HG03159 (cell line): Measurements from ENCODE around the gene KCTD3.

ENCODE experiments used
- ATAC-seq: cut with Tn5 transposase; IDR thresholded peaks from one replicate; pipeline ENCODE4 v1.9.1; 2021; ENCODE audit warnings: mild to moderate bottlenecking, moderate library complexity; ENCODE audit not compliant: unreplicated experiment

Gene KCTD3

DNA sequence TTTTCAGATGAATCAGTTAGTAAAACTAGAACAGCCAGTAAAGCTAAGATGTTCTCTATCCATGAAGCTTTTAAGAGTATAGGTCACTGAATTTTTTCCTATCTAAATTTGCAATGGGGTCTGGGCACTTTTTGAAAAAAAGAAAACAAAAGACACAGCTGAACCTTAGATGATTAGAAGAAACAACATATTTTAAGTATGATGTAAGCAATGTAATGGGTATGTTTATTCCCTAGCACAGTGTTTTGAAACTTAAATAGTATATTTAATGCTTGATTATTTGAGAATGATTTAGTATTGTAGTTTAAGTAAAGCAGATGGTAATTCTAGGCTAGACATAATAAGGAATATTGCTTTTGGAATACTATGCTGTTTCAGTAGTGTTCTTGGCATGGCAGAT is 36.2 kb downstream of the KCTD3 start:
- ATAC-seq = no peak

GRCh38 chr1:215605011-215605621 is 38.0 kb downstream of the KCTD3 start:
- no peak for ATAC-seq

- ATAC-seq = no peak
Measured at GRCh38 chr1:215606036-215606435, 38.9 kb downstream of the KCTD3 start.

DNA sequence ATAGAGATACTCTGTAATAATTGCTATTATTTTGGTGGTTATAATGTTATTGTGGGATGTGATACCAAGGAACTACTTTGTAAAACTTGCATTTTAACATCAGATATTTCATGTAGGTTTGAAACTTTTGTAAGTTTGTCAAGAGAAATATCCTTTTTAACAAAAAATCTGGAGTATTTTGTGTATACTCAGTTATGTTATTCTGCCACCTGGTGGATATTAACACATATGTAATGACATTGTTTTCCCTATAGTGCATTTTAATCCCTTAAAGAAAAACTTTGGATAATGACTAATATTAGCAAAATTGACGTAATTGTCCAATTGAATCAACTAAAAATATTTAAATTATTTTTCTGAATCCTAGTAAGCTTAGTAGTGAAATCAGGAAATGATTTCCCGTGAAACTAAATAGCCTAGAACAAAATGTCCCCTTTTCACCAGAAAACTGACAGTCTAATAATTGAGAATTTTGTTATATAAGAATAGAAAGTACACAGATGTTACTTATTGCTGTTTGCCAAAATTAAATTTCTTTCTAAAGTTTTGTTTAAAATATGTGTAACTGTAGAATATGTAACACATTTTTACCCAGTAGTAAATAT is 39.6 kb downstream of the KCTD3 start:
- ATAC-seq = no peak

DNA sequence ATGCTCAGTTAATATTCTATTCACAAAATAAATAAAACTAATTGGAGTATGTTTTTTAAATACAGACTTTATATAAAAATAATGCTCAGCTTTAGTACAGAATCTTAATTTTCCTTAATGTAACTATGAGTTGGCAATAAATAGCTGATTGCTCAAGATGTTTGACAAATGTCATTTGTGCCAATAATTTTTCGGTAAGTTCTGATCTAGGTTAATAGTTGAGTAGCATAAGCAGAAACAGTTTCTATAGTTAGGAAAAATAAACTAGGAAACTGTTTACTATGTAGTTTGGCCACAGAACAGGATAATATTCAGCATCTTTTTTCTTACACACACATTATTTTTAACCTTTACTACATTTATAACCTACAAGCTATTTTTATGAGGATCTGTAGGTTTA is 40.3 kb downstream of the KCTD3 start:
- ATAC-seq = no peak

DNA sequence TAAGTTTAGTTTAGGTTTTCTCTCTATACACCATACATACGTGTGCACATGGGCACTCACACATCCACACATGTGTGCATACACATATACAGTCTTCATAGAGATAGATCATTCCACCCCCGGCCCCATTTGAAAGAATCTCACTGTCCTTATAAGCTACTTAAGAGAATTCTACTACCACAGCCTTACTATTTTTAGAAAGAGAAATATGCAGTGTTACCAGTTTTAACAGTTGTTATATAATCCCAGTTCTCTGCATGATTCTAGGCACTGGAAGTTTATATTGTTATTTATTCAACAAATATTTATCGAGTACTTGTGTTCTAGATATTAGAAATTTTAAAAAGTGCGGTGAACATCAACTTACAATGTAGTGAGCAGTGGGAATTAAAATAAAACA is 41.5 kb downstream of the KCTD3 start:
- ATAC-seq = no peak

DNA sequence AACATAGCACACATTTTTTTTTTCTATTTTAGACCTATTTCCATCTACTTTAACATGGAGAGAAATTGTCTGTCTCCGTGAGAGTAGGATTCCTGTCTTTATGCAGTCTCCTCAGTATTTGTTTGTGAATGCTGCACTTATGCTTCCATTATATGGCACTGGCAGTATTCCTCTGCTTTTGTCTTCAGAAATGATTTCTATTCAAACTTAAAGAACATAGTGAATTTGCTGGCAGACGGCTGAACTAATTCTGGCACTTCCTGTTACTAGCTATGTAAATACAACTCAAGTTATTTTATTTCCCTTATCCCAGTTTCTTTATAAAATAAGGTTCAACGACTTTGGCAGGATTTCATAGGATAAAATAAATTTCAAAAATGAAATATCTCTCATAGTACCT is 45.3 kb downstream of the KCTD3 start:
- ATAC-seq = no peak

GRCh38 chr1:215617979-215618378 is 50.9 kb downstream of the KCTD3 start:
- peak; percentile 58 for ATAC-seq

DNA sequence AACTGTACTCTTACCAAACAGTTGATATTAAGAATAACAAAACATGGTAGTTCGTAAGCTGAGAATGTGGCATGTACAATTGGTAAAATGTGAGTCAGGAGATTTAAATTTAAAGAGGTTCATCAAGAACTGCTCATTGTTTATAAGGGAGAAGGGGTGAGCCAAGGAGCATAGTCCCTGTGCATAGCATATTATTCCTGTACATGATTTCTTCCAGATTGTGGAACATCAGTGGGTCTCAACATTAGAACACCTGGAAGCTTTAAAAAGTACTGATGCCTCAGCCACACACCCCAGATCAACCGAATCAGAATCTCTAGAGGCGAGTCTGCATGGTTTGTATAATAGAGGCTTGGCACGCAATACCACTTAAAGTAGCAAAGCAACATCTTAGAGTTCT is 56.1 kb downstream of the KCTD3 start:
- ATAC-seq = no peak

- no peak for ATAC-seq
Measured at GRCh38 chr1:215625949-215626348, 58.8 kb downstream of the KCTD3 start.

- no peak for ATAC-seq
Measured at GRCh38 chr1:215631040-215631439, 63.9 kb downstream of the KCTD3 start.

- no peak for ATAC-seq
Measured at GRCh38 chr1:215631489-215631888, 64.4 kb downstream of the KCTD3 start.

DNA sequence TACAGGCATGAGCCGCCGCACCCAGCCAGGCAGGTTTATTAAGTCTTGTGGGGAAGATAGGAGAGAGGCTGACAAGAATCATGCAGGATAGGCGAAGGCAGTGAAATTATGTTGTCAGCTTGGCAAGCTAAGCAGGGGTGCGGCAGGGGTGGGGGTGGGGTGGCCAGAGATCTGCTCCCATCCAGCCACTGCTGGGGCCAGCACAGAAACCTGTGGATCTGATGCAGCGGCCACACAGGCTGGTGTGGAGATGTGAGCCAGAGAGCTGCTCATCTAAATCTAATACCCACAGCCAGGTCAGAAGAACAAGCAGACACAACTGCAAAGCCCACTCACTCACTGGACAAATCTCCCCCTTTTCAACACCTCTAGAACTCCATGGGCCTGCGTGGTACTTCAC is 68.7 kb downstream of the KCTD3 start:
- ATAC-seq = no peak

- no peak for ATAC-seq
Measured at GRCh38 chr1:215636258-215636965, 69.3 kb downstream of the KCTD3 start.

- no peak for ATAC-seq
Measured at GRCh38 chr1:215637041-215637573, 70.0 kb downstream of the KCTD3 start.

DNA sequence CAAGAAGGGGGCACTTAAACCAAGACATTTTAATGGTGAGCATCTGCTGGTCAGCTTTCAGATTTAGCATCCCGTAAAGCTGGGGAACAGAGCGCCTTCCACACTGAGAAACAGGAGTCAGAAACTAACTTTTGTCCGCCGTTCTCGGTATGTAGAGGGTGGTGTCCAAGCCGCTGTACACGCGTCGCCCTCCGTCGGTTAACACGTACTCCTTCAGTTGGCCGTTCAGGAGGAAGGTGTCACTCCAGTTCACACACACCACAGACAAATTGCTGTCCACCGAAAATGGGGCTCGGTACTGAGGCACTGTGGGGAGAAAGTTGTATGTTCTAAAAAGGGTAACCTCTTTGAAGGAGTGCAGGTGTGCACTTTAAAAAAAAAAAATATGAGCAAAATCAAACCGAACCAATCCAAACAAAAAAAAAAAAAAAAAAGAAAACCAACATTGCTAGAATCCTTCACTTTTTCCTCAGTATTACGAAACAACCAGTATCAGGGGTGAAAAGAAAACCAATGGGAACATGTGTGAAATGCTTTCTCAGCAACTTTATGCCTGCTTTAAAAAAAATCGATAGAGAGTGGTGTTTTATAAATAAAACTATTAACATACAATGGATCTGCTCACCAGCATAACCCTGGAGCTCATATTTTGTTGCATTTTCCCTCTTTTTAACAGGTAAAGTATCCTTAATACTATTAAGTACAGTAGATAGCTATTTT is 73.5 kb downstream of the KCTD3 start:
- ATAC-seq = no peak

GRCh38 chr1:215643592-215644321 is 76.7 kb downstream of the KCTD3 start:
- ATAC-seq = no peak

GRCh38 chr1:215645182-215645581 is 78.1 kb downstream of the KCTD3 start:
- no peak for ATAC-seq

DNA sequence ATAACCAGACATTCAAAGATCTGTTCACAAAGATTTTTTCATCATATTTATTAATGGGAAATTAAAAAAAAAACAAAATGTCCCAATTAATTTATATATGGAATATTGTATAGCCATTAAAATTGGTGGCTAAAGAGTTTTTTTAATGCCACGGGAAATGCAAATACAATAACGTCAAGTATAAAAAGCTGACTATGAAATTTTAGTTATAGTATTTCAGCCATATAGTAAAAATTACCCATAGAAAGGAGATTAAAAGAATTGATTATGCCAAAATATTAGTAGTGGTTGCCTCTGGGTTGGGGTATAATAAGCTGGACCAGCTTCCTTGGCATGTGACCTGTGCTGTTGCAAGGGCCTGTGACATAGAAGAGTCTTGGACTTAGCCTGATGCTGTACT is 78.8 kb downstream of the KCTD3 start:
- ATAC-seq = no peak

- no peak for ATAC-seq
Measured at GRCh38 chr1:215647738-215648137, 80.6 kb downstream of the KCTD3 start.

DNA sequence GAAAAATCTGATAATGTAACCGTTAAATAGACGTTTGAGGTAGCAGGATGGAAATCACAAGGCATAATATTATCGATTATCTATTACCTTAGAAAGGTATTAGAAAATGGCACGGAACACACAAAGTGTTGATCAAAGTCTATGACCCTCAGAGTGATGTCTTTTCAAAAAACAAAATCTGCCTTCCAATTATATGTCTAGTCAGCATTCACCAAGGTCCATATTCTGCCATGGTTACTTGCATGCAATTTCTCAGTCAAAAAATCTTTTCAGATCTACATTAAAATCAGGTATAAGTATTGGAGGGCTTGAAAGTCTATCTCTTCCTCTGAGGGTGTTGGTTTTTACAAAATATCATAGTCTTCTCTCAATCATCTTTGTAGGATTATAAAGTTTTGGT is 81.9 kb downstream of the KCTD3 start:
- no peak for ATAC-seq
